Tibial nerve (tissue), 4 donors: Measurements from ENCODE around the gene APOL2. TPM values are rescaled to one million over a fixed set of nuclear protein-coding genes. Genes with fewer than 3 reads are reported as not detected.

Source experiments
- DNase-seq, 2 donors: peaks; one replicate each; pipeline ENCODE4 v3.0.0-alpha.2; 2019; ENCODE audit warnings: low spot score in 2 of 2
- H3K27ac ChIP-seq, 4 donors: fragments of 200-600 bp; sonication (generic) in 3 of 4; one replicate each; pipeline ENCODE4 v1.5.1; 2017 to 2019; ENCODE audit warnings: mild to moderate bottlenecking in 1 of 4
- H3K27me3 ChIP-seq, 2 donors: fragments of 200-600 bp; sonication (generic) in 1 of 2; one replicate each; pipeline versions ENCODE4 v1.5.1 to v1.6.0; 2017 to 2019
- H3K36me3 ChIP-seq, 3 donors: fragments of 200-600 bp; sonication (generic); one replicate each; pipeline ENCODE4 v1.5.1; 2018 to 2019
- H3K4me1 ChIP-seq, 4 donors: fragments of 200-600 bp; sonication (generic) in 3 of 4; one replicate each; pipeline ENCODE4 v1.5.1; 2017 to 2019
- H3K4me3 ChIP-seq, 4 donors: fragments of 200-600 bp; sonication (generic) in 3 of 4; one replicate each; pipeline ENCODE4 v1.5.1; 2017 to 2019; ENCODE audit warnings: mild to moderate bottlenecking in 1 of 4, moderate library complexity in 1 of 4
- H3K9me3 ChIP-seq, 4 donors: fragments of 200-600 bp; sonication (generic) in 3 of 4; one replicate each; pipeline ENCODE4 v1.5.1; 2017 to 2019
- CTCF ChIP-seq, 5 experiments: fragments of 200-600 bp in 3 of 5; fragments of 450-650 bp in 2 of 5; sonication (generic) in 3 of 5; IDR thresholded peaks; one replicate each; pipeline ENCODE4 v1.5.1; 2016 to 2019; ENCODE audit warnings: antibody characterized with exemption in 5 of 5, mild to moderate bottlenecking in 3 of 5, moderate library complexity in 2 of 5
- EP300 ChIP-seq, 2 donors: sonication (generic); formaldehyde crosslinking; IDR thresholded peaks; one replicate each; pipeline ENCODE4 v1.6.1; 2017; ENCODE audit warnings: antibody characterized with exemption in 2 of 2, mild to moderate bottlenecking in 1 of 2
- POLR2A ChIP-seq, 2 donors: fragments of 450-650 bp; IDR thresholded peaks; one replicate each; pipeline ENCODE4 v1.6.1; 2017; ENCODE audit warnings: antibody characterized with exemption in 2 of 2, mild to moderate bottlenecking in 2 of 2, moderate library complexity in 2 of 2
- WGBS, 2 donors: methylation state at CpG; one replicate each; pipeline ENCODE4 v1.1.5; 2018; 5-methylcytosine and 5-hydroxymethylcytosine counted together
- total RNA-seq, 4 donors: library from RNA; depleted of rRNA; stranded (reverse); fragments of >200 nt; gene quantifications; one replicate each; pipeline ENCODE4 v1.1.0, GENCODE V29; 2016

APOL2 gene
- total RNA-seq, 4 donors from 2014 or later: 76.9 to 112 (median 79.4) TPM

GRCh38 chr22:36243986-36244385, 4.7 kb upstream of the APOL2 start:
- no peak for TF ChIP-seq EP300 (IDR thresholded peaks at IDR 0.05)
- TF ChIP-seq CTCF (IDR thresholded peaks at IDR 0.05): no peak
- no peak for TF ChIP-seq POLR2A (IDR thresholded peaks at IDR 0.05)
- H3K4me3 ChIP-seq: no peak overlapping the region
- peak overlapping the region in 2 of 4 donors; percentile 68 to 71 for H3K27ac ChIP-seq
- no peak for DNase-seq
- WGBS, 2 donors: 86 to 91% methylated on average over 5 of the region's 5 CpGs
- H3K36me3 ChIP-seq: no peaks in the 10 kb centered on the region
- H3K9me3 ChIP-seq: no peaks in the 10 kb centered on the region
- peaks cover 0 to 29% (median 7%) of the 10 kb centered on the region in 4 donors for H3K4me1 ChIP-seq
- no peaks in the 10 kb centered on the region for H3K27me3 ChIP-seq

GRCh38 chr22:36239150-36239400, 252 bp downstream of the APOL2 start:
- peak overlapping the region; percentile 77 to 98 (median 95) for H3K27ac ChIP-seq
- no peaks in the 10 kb centered on the region for H3K9me3 ChIP-seq
- no peak for DNase-seq
- TF ChIP-seq POLR2A (IDR thresholded peaks at IDR 0.05) (no peak), EP300 (IDR thresholded peaks at IDR 0.05) (no peak), CTCF (IDR thresholded peaks at IDR 0.05) (no peak)
- H3K4me3 ChIP-seq: peak overlapping the region; percentile 45 to 68 (median 66)
- H3K36me3 ChIP-seq: peaks cover 0 to 10% (median 0%) of the 10 kb centered on the region in 3 donors
- peaks cover 0 to 60% (median 37%) of the 10 kb centered on the region in 4 donors for H3K4me1 ChIP-seq
- WGBS, 2 donors: 0% methylated on average over 4 of the region's 4 CpGs
- no peaks in the 10 kb centered on the region for H3K27me3 ChIP-seq

- peak overlapping the region; percentile 45 to 68 (median 66) for H3K4me3 ChIP-seq
- TF ChIP-seq CTCF (IDR thresholded peaks at IDR 0.05): no peak
- no peak for TF ChIP-seq EP300 (IDR thresholded peaks at IDR 0.05)
- TF ChIP-seq POLR2A (IDR thresholded peaks at IDR 0.05): no peak
- H3K4me1 ChIP-seq: peaks cover 0 to 59% (median 33%) of the 10 kb centered on the region in 4 donors
- WGBS, 2 donors: 0 to 5% methylated on average over 5 of the region's 5 CpGs
- H3K36me3 ChIP-seq: peaks cover 0 to 14% (median 0%) of the 10 kb centered on the region in 3 donors
- peak in 1 of 2 donors; percentile 57 for DNase-seq
- peak overlapping the region; percentile 77 to 98 (median 95) for H3K27ac ChIP-seq
- no peaks in the 10 kb centered on the region for H3K27me3 ChIP-seq
- no peaks in the 10 kb centered on the region for H3K9me3 ChIP-seq
These were observed 766 bp downstream of the APOL2 start for GRCh38 chr22:36238373-36239149.

- Histone ChIP-seq H3K4me1 (peaks cover 0 to 57% (median 33%) of the 10 kb centered on the region in 4 donors), H3K9me3 (no peaks in the 10 kb centered on the region), H3K36me3 (peaks cover 0 to 22% (median 0%) of the 10 kb centered on the region in 3 donors), H3K4me3 (peak overlapping the region; percentile 45 to 68 (median 66)), H3K27ac (peak overlapping the region; percentile 77 to 98 (median 95)), H3K27me3 (no peaks in the 10 kb centered on the region)
- 51 to 53% methylated on average over 12 of the region's 12 CpGs for WGBS, 2 donors
- no peak for DNase-seq
- TF ChIP-seq EP300 (IDR thresholded peaks at IDR 0.05) (peak in 1 of 2 donors; percentile 23), POLR2A (IDR thresholded peaks at IDR 0.05) (no peak)
These were observed 1.6 kb downstream of the APOL2 start for GRCh38 chr22:36237462-36238372.

GRCh38 chr22:36236388-36237319, 2.7 kb downstream of the APOL2 start:
- 78 to 83% methylated on average over 12 to 14 of the region's 14 CpGs for WGBS, 2 donors

More at GRCh38 chr22:36236388-36237319, 2.7 kb downstream of the APOL2 start:
- peaks cover 0 to 33% (median 9%) of the 10 kb centered on the region in 3 donors for H3K36me3 ChIP-seq
- no peaks in the 10 kb centered on the region for H3K27me3 ChIP-seq
- H3K9me3 ChIP-seq: no peaks in the 10 kb centered on the region
- peak overlapping the region in 2 of 4 donors; percentile 65 to 67 for H3K4me3 ChIP-seq
- no peak for DNase-seq
- TF ChIP-seq POLR2A (IDR thresholded peaks at IDR 0.05) (no peak), CTCF (IDR thresholded peaks at IDR 0.05) (no peak), EP300 (IDR thresholded peaks at IDR 0.05) (no peak)
- H3K27ac ChIP-seq: peak overlapping the region; percentile 77 to 98 (median 95)
- H3K4me1 ChIP-seq: peaks cover 0 to 57% (median 33%) of the 10 kb centered on the region in 4 donors
